ENCODE results near the gene ATP9B. TPM values are rescaled to one million over a fixed set of nuclear protein-coding genes. Genes with fewer than 3 reads are reported as not detected.

Gene ATP9B
- total and polyA plus RNA-seq, 2 donors from 2014 or later: 10.0 to 48.2 TPM

DNA sequence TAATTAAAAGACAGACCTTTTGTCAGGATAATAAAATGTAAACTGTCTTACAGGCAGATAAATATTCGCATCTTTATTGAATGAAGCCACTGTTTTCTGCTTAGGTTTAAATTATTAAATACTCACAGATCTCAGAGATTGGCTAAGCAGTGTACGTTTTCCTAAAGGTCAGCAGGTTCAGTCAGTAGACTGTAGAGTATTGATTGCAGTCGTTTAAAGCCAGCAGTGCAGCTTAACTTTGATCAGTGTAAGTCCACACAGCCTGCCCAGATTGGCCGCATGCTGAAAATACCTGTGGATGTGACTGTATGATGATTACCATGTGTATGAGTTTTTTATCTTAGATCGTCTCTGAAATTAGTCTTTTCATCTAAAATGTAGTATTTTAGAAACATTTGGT lies 42.3 kb downstream of the ATP9B start:
- Histone ChIP-seq H3K4me1 (ENCODE audit: control insufficient read depth in 2 of 3, insufficient read depth in 2 of 3, low read depth in 1 of 3, low read length in 3 of 3) (no peaks in the 10 kb centered on the region), H3K27ac (ENCODE audit: low read depth in 2 of 2, low read length in 2 of 2) (no peak overlapping the region), H3K4me3 (ENCODE audit: low read length in 3 of 3) (no peak overlapping the region), H3K36me3 (ENCODE audit: control insufficient read depth in 2 of 3, insufficient read depth in 3 of 3, low read length in 3 of 3) (peaks cover 0 to 3% (median 0%) of the 10 kb centered on the region in 3 donors), H3K9me3 (ENCODE audit: control insufficient read depth in 2 of 3, insufficient read depth in 1 of 3, low read length in 3 of 3) (no peaks in the 10 kb centered on the region), H3K9ac (ENCODE audit: low read length in 3 of 3) (no peak overlapping the region), H3K27me3 (ENCODE audit: control insufficient read depth, insufficient read depth, low read length) (no peaks in the 10 kb centered on the region)
- intact Hi-C loops (cut with DNase I): no loop called here
- no peak for DNase-seq
- no peak for FAIRE-seq
- TF ChIP-seq, protein P1, sequence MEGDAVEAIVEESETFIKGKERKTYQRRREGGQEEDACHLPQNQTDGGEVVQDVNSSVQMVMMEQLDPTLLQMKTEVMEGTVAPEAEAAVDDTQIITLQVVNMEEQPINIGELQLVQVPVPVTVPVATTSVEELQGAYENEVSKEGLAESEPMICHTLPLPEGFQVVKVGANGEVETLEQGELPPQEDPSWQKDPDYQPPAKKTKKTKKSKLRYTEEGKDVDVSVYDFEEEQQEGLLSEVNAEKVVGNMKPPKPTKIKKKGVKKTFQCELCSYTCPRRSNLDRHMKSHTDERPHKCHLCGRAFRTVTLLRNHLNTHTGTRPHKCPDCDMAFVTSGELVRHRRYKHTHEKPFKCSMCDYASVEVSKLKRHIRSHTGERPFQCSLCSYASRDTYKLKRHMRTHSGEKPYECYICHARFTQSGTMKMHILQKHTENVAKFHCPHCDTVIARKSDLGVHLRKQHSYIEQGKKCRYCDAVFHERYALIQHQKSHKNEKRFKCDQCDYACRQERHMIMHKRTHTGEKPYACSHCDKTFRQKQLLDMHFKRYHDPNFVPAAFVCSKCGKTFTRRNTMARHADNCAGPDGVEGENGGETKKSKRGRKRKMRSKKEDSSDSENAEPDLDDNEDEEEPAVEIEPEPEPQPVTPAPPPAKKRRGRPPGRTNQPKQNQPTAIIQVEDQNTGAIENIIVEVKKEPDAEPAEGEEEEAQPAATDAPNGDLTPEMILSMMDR (IDR thresholded peaks at IDR 0.05; ENCODE audit: borderline replicate concordance, extremely low read depth, insufficient read depth): no peak

DNA sequence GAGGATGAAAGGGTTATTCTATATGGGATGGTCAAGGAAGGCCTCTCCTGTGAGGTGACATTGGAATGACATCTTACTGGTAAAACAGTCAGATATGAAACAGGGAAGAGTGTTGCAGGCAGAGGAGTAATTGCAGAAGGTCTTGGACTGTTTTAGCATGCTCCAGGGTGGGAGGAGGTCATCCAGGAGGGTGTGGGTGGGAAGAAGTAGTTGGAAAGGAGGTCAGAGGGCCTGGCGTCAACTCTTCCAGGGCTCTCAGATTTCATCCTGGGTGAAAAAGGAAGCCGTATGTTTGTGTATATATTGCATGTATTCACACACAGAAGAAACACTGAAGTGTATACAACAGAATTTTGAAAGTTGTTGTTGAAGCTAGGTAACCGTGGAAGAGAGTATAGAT lies 48.2 kb downstream of the ATP9B start:
- Histone ChIP-seq H3K9me3 (ENCODE audit: control insufficient read depth in 2 of 3, insufficient read depth in 1 of 3, low read length in 3 of 3) (no peaks in the 10 kb centered on the region), H3K36me3 (ENCODE audit: control insufficient read depth in 2 of 3, insufficient read depth in 3 of 3, low read length in 3 of 3) (peaks cover 0 to 4% (median 3%) of the 10 kb centered on the region in 3 donors), H3K9ac (ENCODE audit: low read length in 3 of 3) (no peak overlapping the region), H3K27me3 (ENCODE audit: control insufficient read depth, insufficient read depth, low read length) (no peaks in the 10 kb centered on the region), H3K4me1 (ENCODE audit: control insufficient read depth in 2 of 3, insufficient read depth in 2 of 3, low read depth in 1 of 3, low read length in 3 of 3) (no peaks in the 10 kb centered on the region), H3K27ac (ENCODE audit: low read depth in 2 of 2, low read length in 2 of 2) (no peak overlapping the region), H3K4me3 (ENCODE audit: low read length in 3 of 3) (no peak overlapping the region)
- TF ChIP-seq, protein P1 (IDR thresholded peaks at IDR 0.05; ENCODE audit: borderline replicate concordance, extremely low read depth, insufficient read depth): no peak
- FAIRE-seq (no peak), DNase-seq (peak in 2 of 5 donors; percentile 12 to 16)
- intact Hi-C loops (cut with DNase I): no loop called here

DNA sequence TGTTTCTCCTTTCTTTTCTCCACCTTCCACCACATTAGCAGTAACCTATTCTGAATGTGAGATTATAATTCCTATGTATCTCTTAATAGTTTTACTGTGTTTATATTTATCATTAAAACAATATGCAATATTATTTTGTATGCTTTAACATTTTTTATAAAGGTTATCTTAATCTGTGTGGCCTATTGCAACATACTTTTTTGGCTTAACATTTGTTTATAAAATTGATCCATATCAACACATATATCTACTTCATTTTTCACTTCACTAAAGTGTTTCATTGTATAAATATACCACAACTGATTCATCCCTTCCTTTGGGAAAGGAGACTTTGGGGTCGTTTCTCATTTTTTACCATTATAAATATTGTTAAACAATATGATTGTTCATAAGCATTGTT lies 48.6 kb downstream of the ATP9B start:
- Histone ChIP-seq H3K4me3 (ENCODE audit: low read length in 3 of 3) (no peak overlapping the region), H3K4me1 (ENCODE audit: control insufficient read depth in 2 of 3, insufficient read depth in 2 of 3, low read depth in 1 of 3, low read length in 3 of 3) (no peaks in the 10 kb centered on the region), H3K9ac (ENCODE audit: low read length in 3 of 3) (no peak overlapping the region), H3K27me3 (ENCODE audit: control insufficient read depth, insufficient read depth, low read length) (no peaks in the 10 kb centered on the region), H3K9me3 (ENCODE audit: control insufficient read depth in 2 of 3, insufficient read depth in 1 of 3, low read length in 3 of 3) (no peaks in the 10 kb centered on the region), H3K36me3 (ENCODE audit: control insufficient read depth in 2 of 3, insufficient read depth in 3 of 3, low read length in 3 of 3) (peaks cover 0 to 4% (median 3%) of the 10 kb centered on the region in 3 donors), H3K27ac (ENCODE audit: low read depth in 2 of 2, low read length in 2 of 2) (no peak overlapping the region)
- intact Hi-C loops (cut with DNase I): no loop called here
- FAIRE-seq: no peak
- DNase-seq: no peak
- TF ChIP-seq, protein P1 (IDR thresholded peaks at IDR 0.05; ENCODE audit: borderline replicate concordance, extremely low read depth, insufficient read depth): no peak

DNA sequence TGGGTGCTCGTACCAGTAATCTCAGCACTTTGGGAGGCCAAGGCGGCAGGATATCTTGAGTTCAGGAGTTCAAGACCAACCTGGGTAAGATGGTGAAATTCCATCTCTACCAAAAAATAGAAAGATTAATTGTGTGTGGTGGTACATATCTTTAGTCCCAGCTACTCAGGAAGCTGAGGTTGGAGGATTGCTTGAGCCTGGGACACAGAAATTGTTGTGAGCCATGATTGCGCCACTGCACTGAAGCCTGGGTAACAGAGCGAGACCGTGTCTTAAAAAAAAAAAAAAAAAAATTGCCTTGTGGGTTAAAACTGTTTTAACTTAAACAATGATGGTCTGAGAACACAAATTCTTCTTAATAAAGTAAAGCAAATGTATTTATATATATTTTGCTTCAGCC lies 49.6 kb downstream of the ATP9B start:
- Histone ChIP-seq H3K27ac (ENCODE audit: low read depth in 2 of 2, low read length in 2 of 2) (no peak overlapping the region), H3K9me3 (ENCODE audit: control insufficient read depth in 2 of 3, insufficient read depth in 1 of 3, low read length in 3 of 3) (no peaks in the 10 kb centered on the region), H3K27me3 (ENCODE audit: control insufficient read depth, insufficient read depth, low read length) (no peaks in the 10 kb centered on the region), H3K36me3 (ENCODE audit: control insufficient read depth in 2 of 3, insufficient read depth in 3 of 3, low read length in 3 of 3) (peaks cover 0 to 4% (median 3%) of the 10 kb centered on the region in 3 donors), H3K4me1 (ENCODE audit: control insufficient read depth in 2 of 3, insufficient read depth in 2 of 3, low read depth in 1 of 3, low read length in 3 of 3) (no peaks in the 10 kb centered on the region), H3K4me3 (ENCODE audit: low read length in 3 of 3) (no peak overlapping the region), H3K9ac (ENCODE audit: low read length in 3 of 3) (no peak overlapping the region)
- intact Hi-C loops (cut with DNase I): no loop called here
- DNase-seq (no peak), FAIRE-seq (no peak)
- TF ChIP-seq, protein P1 (IDR thresholded peaks at IDR 0.05; ENCODE audit: borderline replicate concordance, extremely low read depth, insufficient read depth): no peak
